ENCODE measurements around the gene NUP214. TPM values are rescaled to one million over a fixed set of nuclear protein-coding genes. Genes with fewer than 3 reads are reported as not detected.

NUP214 gene
- total RNA-seq, 4 donors from 2014 or later, result 25.8 to 68.2 (median 36.9) TPM

DNA sequence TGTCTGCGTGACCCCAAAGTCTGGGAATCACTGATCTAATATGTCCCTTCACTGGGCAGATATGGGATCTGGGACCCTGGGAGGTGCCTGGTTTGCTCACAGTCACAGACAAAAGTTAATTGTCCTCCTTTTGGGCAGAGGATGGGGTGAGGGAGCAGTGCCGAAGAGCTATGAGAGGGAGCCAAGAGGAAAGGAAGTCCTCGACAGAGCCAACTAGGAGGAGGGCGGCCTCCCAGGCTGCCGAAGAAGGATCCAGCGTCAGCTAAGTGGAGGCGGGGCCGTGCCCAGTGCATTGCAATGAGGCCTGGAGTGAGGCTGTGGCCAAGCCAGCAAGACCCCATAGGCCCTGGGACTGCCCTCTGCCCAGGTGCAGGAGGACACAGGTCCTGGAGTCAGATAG, 17.6 kb upstream of the NUP214 start:
- TF ChIP-seq EP300 (IDR thresholded peaks at IDR 0.05) (no peak), POLR2AphosphoS5 (IDR thresholded peaks at IDR 0.05) (no peak), POLR2A (IDR thresholded peaks at IDR 0.05) (no peak)
- TF ChIP-seq, protein P1, sequence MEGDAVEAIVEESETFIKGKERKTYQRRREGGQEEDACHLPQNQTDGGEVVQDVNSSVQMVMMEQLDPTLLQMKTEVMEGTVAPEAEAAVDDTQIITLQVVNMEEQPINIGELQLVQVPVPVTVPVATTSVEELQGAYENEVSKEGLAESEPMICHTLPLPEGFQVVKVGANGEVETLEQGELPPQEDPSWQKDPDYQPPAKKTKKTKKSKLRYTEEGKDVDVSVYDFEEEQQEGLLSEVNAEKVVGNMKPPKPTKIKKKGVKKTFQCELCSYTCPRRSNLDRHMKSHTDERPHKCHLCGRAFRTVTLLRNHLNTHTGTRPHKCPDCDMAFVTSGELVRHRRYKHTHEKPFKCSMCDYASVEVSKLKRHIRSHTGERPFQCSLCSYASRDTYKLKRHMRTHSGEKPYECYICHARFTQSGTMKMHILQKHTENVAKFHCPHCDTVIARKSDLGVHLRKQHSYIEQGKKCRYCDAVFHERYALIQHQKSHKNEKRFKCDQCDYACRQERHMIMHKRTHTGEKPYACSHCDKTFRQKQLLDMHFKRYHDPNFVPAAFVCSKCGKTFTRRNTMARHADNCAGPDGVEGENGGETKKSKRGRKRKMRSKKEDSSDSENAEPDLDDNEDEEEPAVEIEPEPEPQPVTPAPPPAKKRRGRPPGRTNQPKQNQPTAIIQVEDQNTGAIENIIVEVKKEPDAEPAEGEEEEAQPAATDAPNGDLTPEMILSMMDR (IDR thresholded peaks at IDR 0.05), result no peak
- ATAC-seq, result peak; percentile 37
- Histone ChIP-seq H3K27me3 (peaks cover 14% of the 10 kb centered on the region), H3K27ac (peak overlapping the region in 2 of 4 donors; percentile 2 to 24), H3K4me1 (no peaks in the 10 kb centered on the region), H3K36me3 (no peaks in the 10 kb centered on the region), H3K9me3 (no peaks in the 10 kb centered on the region), H3K4me3 (no peak overlapping the region)
- WGBS, 2 donors (ENCODE audit: low coverage in 1 of 2), result 40 to 80% methylated on average over 1 to 5 of the region's 8 CpGs

DNA sequence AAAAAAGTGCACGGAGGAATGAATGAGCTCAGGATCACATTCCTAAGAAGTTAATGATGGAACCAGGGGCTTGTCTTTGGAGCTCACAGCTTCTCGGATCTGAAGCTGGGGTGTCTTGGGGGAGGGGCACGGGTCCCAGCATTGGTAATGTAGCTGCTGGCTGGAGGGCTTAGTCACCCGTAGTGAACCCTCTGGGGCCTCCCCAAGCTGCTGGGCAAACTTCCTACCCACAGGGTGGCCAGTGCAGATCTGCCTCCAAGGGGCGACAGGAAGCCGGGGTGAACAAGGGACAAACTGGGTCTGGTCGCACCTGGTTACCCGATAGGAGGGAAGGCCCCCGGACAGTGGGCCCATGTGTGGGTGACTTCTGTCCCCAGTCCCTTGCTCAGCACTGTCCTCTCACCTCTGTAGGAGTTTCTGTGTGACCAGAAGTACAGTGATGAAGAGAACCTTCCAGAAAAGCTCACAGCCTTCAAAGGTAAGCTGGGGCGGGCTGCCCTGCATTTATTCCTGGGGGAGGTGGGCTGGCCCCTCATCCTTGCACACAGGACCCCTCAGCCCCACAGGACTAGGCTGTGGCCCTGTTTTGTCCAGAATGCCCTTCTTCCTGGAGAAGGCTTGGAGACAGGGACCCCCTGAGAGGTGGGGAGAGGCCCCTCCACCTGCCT, 14.1 kb upstream of the NUP214 start:
- 27 to 54% methylated on average over 3 of the region's 10 CpGs for WGBS, 2 donors (ENCODE audit: low coverage in 1 of 2)
- Histone ChIP-seq H3K4me1 (no peaks in the 10 kb centered on the region), H3K9me3 (no peaks in the 10 kb centered on the region), H3K4me3 (no peak overlapping the region), H3K36me3 (no peaks in the 10 kb centered on the region), H3K27ac (peak overlapping the region in 1 of 4 donors; percentile 21), H3K27me3 (peaks cover 11% of the 10 kb centered on the region)
- ATAC-seq, result no peak
- TF ChIP-seq EP300 (IDR thresholded peaks at IDR 0.05), result no peak
- TF ChIP-seq, protein P1 (IDR thresholded peaks at IDR 0.05), result no peak

DNA sequence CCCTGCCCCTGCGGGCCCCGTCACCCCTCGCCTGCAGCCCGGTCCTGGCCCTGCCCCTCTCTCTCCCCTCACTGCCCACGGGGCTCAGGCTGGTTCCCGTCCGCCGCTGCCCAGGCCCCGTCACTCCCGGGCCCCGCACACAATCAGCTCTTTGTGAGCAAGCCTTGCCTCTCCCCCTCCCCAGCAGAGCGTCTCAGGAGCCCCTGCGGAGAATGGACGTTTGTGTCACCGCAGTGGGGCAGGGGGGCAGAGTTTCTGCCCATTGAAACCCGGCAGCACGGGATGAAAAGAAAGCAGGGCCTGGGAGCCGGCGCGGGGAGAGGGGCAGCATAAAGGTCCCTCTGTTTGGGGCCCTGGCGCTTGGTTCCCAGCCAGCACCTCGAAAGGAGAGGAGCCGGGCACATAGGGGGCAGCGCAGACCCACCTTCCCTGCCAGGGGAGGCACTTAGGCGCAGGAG, 13.5 kb upstream of the NUP214 start:
- ATAC-seq, result no peak
- Histone ChIP-seq H3K36me3 (no peaks in the 10 kb centered on the region), H3K27ac (peak overlapping the region in 2 of 4 donors; percentile 21 to 43), H3K4me1 (no peaks in the 10 kb centered on the region), H3K27me3 (peaks cover 11% of the 10 kb centered on the region), H3K4me3 (no peak overlapping the region), H3K9me3 (no peaks in the 10 kb centered on the region)
- TF ChIP-seq POLR2A (IDR thresholded peaks at IDR 0.05) (no peak), EP300 (IDR thresholded peaks at IDR 0.05) (no peak), POLR2AphosphoS5 (IDR thresholded peaks at IDR 0.05) (no peak)
- TF ChIP-seq, protein P1 (IDR thresholded peaks at IDR 0.05), result no peak
- WGBS, 2 donors (ENCODE audit: low coverage in 1 of 2), result 83% methylated on average over 1 of the region's 25 CpGs; no CpG with 5 or more reads in 1 of the 2 donors

DNA sequence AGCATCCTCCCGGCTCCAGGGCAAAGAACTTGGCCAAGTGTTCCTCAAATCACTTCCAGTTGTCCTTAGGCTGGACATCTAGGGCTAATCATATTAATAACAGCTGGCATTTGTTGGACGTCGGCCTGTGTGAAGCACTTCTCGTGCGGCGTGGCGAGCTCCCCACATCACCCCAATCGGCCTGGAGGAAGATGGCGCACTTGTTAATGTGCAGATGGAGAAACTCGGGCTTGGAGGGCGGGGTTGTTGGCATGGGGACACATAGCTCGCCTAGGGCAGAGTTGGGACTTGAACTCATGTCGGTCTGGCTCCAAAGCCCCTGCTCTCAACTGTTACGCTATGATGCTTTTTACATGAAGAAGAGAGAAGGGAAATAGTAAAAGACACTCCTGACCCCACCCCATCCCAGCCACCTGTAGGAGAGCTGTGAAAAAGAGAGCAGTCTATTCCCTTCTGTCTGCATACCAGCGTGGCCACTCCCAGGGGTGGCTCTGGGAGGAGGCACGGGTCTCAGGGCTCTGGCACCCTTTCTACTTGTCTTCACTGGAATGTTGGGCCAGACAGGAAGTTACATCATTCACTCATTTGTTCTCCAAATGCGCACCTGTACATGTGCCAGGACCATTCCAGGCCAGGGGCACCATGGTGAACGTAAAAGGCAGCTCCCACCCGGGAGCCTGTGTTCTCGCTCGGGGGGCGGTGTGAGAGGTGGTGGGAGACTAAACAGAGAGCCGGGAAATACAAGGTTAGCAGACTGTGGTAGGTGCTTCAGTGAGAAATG, 12.8 kb upstream of the NUP214 start:
- ATAC-seq, result no peak
- Histone ChIP-seq H3K27me3 (peaks cover 17% of the 10 kb centered on the region), H3K4me1 (no peaks in the 10 kb centered on the region), H3K27ac (peak overlapping the region in 2 of 4 donors; percentile 21 to 43), H3K36me3 (no peaks in the 10 kb centered on the region), H3K4me3 (no peak overlapping the region), H3K9me3 (no peaks in the 10 kb centered on the region)
- 84 to 87% methylated on average over 5 to 10 of the region's 23 CpGs for WGBS, 2 donors (ENCODE audit: low coverage in 1 of 2)
- TF ChIP-seq POLR2AphosphoS5 (IDR thresholded peaks at IDR 0.05), result no peak
- TF ChIP-seq EP300 (IDR thresholded peaks at IDR 0.05), result no peak
- TF ChIP-seq, protein P1 (IDR thresholded peaks at IDR 0.05), result no peak
- no peak for TF ChIP-seq POLR2A (IDR thresholded peaks at IDR 0.05)

Data from gastroesophageal sphincter (tissue), 4 donors.